ENCODE results near the gene ITGB2.

Gene ITGB2

DNA sequence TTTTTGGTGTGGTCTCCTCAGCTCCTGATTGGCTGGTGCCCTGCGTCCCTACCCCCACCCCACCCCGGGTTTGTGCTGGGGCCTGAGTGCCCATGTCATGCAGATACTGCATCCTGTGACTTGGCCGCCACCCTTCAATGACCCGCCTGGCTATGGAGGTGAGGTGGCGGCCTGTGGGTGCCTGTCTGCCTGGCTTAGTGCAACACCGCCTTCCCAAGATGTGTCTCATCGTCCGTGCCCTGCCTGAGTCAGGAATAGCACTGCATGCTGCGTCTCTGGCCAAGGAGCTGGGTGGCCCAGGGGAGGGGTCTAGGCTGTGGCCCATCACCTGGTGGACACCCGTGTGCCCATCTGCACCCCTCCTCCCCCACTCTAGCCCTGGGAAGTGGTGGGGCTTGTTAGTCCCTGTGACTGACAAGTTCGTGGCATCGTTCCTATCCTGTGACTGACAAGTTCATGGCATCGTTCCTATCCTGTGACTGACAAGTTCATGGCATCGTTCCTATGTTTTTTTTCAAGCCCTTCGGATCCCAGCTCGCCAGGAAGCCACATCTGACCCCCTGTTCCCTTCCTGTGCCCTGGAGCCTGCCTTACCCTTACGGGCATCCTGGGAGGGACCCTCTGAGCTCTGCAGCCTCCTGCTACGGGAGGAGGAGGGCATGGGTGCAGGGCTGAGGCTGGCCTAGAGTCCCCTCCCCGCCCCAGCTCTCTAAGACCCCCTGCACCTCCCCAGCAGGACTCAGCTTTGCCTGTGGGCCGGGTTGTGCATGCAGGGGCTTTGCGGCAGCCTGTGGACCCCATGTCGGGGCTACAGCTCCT lies 26.6 kb upstream of the ITGB2 start:
- Histone ChIP-seq H3K79me2 (ENCODE audit: insufficient read depth, low read depth) (peaks cover 75% of the 10 kb centered on the region), H3K27me3 (ENCODE audit: insufficient read depth, low read depth) (no peaks in the 10 kb centered on the region), H3K9ac (no peak overlapping the region), H2AFZ (ENCODE audit: low read depth) (no peak overlapping the region), H3K4me3 (IDR thresholded peaks at IDR 0.05; ENCODE audit: insufficient read depth, low read depth, low read length) (no peak overlapping the region), H3K4me1 (ENCODE audit: low read depth, poor library complexity, severe bottlenecking) (peaks cover 33% of the 10 kb centered on the region), H4K20me1 (ENCODE audit: insufficient read depth) (0 out of 2 replicates have a peak, but pooled peaks cover 3% of the 10 kb centered on the region), H3K27ac (no peak overlapping the region), H3K4me2 (no peak overlapping the region), H3K36me3 (ENCODE audit: insufficient read depth) (peaks cover 3% of the 10 kb centered on the region; the same call in 1 of the 2 replicates)
- TF ChIP-seq, protein P1, sequence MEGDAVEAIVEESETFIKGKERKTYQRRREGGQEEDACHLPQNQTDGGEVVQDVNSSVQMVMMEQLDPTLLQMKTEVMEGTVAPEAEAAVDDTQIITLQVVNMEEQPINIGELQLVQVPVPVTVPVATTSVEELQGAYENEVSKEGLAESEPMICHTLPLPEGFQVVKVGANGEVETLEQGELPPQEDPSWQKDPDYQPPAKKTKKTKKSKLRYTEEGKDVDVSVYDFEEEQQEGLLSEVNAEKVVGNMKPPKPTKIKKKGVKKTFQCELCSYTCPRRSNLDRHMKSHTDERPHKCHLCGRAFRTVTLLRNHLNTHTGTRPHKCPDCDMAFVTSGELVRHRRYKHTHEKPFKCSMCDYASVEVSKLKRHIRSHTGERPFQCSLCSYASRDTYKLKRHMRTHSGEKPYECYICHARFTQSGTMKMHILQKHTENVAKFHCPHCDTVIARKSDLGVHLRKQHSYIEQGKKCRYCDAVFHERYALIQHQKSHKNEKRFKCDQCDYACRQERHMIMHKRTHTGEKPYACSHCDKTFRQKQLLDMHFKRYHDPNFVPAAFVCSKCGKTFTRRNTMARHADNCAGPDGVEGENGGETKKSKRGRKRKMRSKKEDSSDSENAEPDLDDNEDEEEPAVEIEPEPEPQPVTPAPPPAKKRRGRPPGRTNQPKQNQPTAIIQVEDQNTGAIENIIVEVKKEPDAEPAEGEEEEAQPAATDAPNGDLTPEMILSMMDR (conservative IDR thresholded peaks at IDR 0.05; ENCODE audit: low read depth, low read length) = no peak

DNA sequence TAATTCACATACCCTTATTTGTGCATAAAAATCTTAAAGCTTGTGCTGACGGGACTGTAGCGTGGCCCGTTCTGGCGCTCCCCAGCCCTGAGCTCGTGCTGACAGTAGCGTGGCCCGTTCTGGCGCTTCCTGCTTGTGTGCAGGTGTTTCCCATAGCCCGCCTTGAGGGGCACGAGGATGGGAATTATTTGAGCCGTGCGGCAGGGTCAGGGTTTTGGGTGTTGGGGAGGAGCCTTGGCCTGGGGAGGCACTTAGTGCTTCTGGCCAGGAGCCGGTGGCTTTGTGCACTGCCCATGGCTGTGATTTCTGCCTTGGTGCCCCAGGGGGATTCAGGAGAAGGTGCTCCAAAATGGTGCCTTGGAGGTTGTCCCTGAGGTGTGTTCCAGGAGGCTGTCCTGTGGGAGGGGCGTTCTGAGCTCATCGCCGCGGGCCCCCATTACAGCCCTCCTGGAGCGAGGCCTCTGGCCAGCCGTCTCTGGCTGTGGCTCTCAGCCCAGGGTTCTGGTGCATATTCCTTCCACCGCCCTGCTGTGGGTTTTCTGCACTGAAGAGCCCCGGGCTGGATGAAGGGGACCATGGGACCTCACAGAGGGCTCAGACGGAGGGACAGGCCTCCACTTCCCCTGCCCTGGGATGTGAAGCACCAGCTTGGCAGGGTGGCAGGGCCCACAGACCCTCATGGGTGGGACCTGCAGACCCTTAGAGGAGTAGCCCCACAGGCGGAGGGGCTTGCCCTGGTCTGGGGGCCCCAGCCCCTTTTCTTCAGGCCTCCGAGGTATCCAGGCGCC lies 25.7 kb upstream of the ITGB2 start:
- H3K4me2 ChIP-seq = no peak overlapping the region
- no peak overlapping the region for H3K4me3 ChIP-seq (IDR thresholded peaks at IDR 0.05; ENCODE audit: insufficient read depth, low read depth, low read length)
- peaks cover 33% of the 10 kb centered on the region for H3K4me1 ChIP-seq (ENCODE audit: low read depth, poor library complexity, severe bottlenecking)
- peaks cover 81% of the 10 kb centered on the region for H3K79me2 ChIP-seq (ENCODE audit: insufficient read depth, low read depth)
- H4K20me1 ChIP-seq (ENCODE audit: insufficient read depth) = peaks cover 11% of the 10 kb centered on the region; the same call in 1 of the 2 replicates
- H3K27me3 ChIP-seq (ENCODE audit: insufficient read depth, low read depth) = no peaks in the 10 kb centered on the region
- H2AFZ ChIP-seq (ENCODE audit: low read depth) = no peak overlapping the region
- TF ChIP-seq, protein P1 (conservative IDR thresholded peaks at IDR 0.05; ENCODE audit: low read depth, low read length) = no peak
- H3K27ac ChIP-seq = no peak overlapping the region
- H3K36me3 ChIP-seq (ENCODE audit: insufficient read depth) = peaks cover 3% of the 10 kb centered on the region; the same call in 1 of the 2 replicates
- H3K9ac ChIP-seq = no peak overlapping the region

DNA sequence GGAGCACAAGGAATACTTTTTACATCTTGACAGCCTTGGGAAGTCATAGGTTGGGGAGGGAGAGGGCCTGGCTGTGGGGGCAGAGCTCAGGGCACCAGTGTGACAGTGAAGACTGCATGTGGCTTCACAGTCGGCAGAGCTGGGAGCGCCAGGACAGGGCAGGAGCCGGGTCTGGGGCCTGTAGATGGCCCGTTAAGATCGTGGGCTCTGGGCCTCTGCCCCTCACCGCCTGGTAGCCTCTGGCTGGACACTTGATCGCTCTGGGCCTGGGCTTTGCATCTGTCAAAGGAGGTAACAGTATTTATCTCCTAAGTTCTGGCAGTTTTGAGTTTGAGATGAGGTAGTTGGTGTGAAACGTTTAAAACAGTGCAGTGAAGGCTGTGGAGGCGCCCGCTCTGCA lies 23.9 kb upstream of the ITGB2 start:
- Histone ChIP-seq H3K4me1 (ENCODE audit: low read depth, poor library complexity, severe bottlenecking) (peaks cover 23% of the 10 kb centered on the region), H4K20me1 (ENCODE audit: insufficient read depth) (peaks cover 15% of the 10 kb centered on the region; the same call in 1 of the 2 replicates)

More for the DNA sequence above, 23.9 kb upstream of the ITGB2 start:
- Histone ChIP-seq H2AFZ (ENCODE audit: low read depth) (no peak overlapping the region), H3K4me3 (IDR thresholded peaks at IDR 0.05; ENCODE audit: insufficient read depth, low read depth, low read length) (no peak overlapping the region), H3K9ac (no peak overlapping the region), H3K4me2 (no peak overlapping the region), H3K79me2 (ENCODE audit: insufficient read depth, low read depth) (peaks cover 80% of the 10 kb centered on the region), H3K27ac (no peak overlapping the region), H3K27me3 (ENCODE audit: insufficient read depth, low read depth) (no peaks in the 10 kb centered on the region), H3K36me3 (ENCODE audit: insufficient read depth) (no peaks in the 10 kb centered on the region)
- TF ChIP-seq, protein P1 (conservative IDR thresholded peaks at IDR 0.05; ENCODE audit: low read depth, low read length) = no peak

All from KMS-11 (cell line).